PC-3 (cell line): ENCODE results near the gene ELOVL5.

Experiments
- EZH2 ChIP-seq: fragments of 300-600 bp; sonication (generic); IDR thresholded peaks from one replicate; pipeline ENCODE4 v1.6.1; 2017; ENCODE audit warnings: antibody characterized with exemption, mild to moderate bottlenecking, low read length; ENCODE audit not compliant: unreplicated experiment
- EZH2phosphoT487 ChIP-seq: fragments of 300-600 bp; sonication (generic); IDR thresholded peaks from 2 replicates; pipeline ENCODE4 v1.6.1; 2018; ENCODE audit warnings: mild to moderate bottlenecking, antibody characterized with exemption, low read length, borderline replicate concordance
- TF ChIP-seq, protein P1 (sequence below): fragments of 300-600 bp; sonication (generic); conservative IDR thresholded peaks from 2 replicates; pipeline ENCODE4 v1.5.1; 2017; ENCODE audit warnings: antibody characterized with exemption, low read depth, mild to moderate bottlenecking, low read length

GRCh38 chr6:53239526-53239925, 109.2 kb downstream of the ELOVL5 start:
- TF ChIP-seq EZH2phosphoT487 (no peak), EZH2 (no peak)
- TF ChIP-seq, protein P1, sequence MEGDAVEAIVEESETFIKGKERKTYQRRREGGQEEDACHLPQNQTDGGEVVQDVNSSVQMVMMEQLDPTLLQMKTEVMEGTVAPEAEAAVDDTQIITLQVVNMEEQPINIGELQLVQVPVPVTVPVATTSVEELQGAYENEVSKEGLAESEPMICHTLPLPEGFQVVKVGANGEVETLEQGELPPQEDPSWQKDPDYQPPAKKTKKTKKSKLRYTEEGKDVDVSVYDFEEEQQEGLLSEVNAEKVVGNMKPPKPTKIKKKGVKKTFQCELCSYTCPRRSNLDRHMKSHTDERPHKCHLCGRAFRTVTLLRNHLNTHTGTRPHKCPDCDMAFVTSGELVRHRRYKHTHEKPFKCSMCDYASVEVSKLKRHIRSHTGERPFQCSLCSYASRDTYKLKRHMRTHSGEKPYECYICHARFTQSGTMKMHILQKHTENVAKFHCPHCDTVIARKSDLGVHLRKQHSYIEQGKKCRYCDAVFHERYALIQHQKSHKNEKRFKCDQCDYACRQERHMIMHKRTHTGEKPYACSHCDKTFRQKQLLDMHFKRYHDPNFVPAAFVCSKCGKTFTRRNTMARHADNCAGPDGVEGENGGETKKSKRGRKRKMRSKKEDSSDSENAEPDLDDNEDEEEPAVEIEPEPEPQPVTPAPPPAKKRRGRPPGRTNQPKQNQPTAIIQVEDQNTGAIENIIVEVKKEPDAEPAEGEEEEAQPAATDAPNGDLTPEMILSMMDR, result no peak
